Superior temporal gyrus (tissue), 1 donor: ENCODE measurements around the gene PCNP.
"Not testable (repeated sequence)": the region's sequence is repeated elsewhere in the genome, so short reads cannot be mapped to it uniquely, and the experiment has no call there.

Experiments
- DNase-seq: peaks from one replicate; pipeline ENCODE4 v3.0.0-alpha.2; 2016; ENCODE audit errors: extremely low spot score

PCNP gene

GRCh38 chr3:101573449-101574387 lies at the start of gene PCNP:
TSS of gene PCNP (plus strand) at chr3:101574180. CDS start at chr3:101574216, 36 bp downstream.
- peak; percentile 100 for DNase-seq

GRCh38 chr3:101527441-101527840 lies 46.5 kb upstream of the PCNP start:
- no peak for DNase-seq

- DNase-seq: no peak
Measured at GRCh38 chr3:101527906-101528305, 46.1 kb upstream of the PCNP start.

GRCh38 chr3:101529816-101530685 lies 43.9 kb upstream of the PCNP start:
- DNase-seq: no peak

- DNase-seq: no peak
Measured at GRCh38 chr3:101530686-101531047, 43.3 kb upstream of the PCNP start.

GRCh38 chr3:101531473-101532086 lies 42.4 kb upstream of the PCNP start:
- no peak for DNase-seq

- DNase-seq: no peak
Measured at GRCh38 chr3:101532783-101533602, 41.0 kb upstream of the PCNP start.

- no peak for DNase-seq
Measured at GRCh38 chr3:101533603-101533968, 40.4 kb upstream of the PCNP start.

- DNase-seq: no peak
Measured at GRCh38 chr3:101535221-101535620, 38.8 kb upstream of the PCNP start.

GRCh38 chr3:101536266-101536665 lies 37.7 kb upstream of the PCNP start:
- no peak for DNase-seq

- not testable (repeated sequence) for DNase-seq
Measured at GRCh38 chr3:101536955-101537354, 37.0 kb upstream of the PCNP start.

- DNase-seq: no peak
Measured at GRCh38 chr3:101542957-101543356, 31.0 kb upstream of the PCNP start.

GRCh38 chr3:101544161-101544850 lies 29.7 kb upstream of the PCNP start:
- DNase-seq: no peak

- DNase-seq: no peak
Measured at GRCh38 chr3:101548527-101549105, 25.4 kb upstream of the PCNP start.

GRCh38 chr3:101549473-101549872 lies 24.5 kb upstream of the PCNP start:
- DNase-seq: no peak

GRCh38 chr3:101551359-101552081 lies 22.5 kb upstream of the PCNP start:
- DNase-seq: not testable (repeated sequence)

- not testable (repeated sequence) for DNase-seq
Measured at GRCh38 chr3:101553381-101553780, 20.6 kb upstream of the PCNP start.

GRCh38 chr3:101556064-101556463 lies 17.9 kb upstream of the PCNP start:
- DNase-seq: no peak

GRCh38 chr3:101561630-101562328 lies 12.2 kb upstream of the PCNP start, which contains the start of gene TRMT10C:
TSS of gene TRMT10C (plus strand) at chr3:101561868. CDS start at chr3:101564782, 2,914 bp downstream.
- peak; percentile 98 for DNase-seq
